PC-3 (cell line): ENCODE measurements around the gene MIPOL1. TPM values are rescaled to one million over a fixed set of nuclear protein-coding genes. Genes with fewer than 3 reads are reported as not detected.

Experiments used
- ATAC-seq: fragments of 200-7000 bp; cut with Tn5 transposase; 2 replicates; pipeline ENCODE4 v1.9.1; 2020; ENCODE audit warnings: mild to moderate bottlenecking, moderate library complexity
- BruUV-seq: library from RNA; stranded (reverse); fragments of 400-500 nt; replicated peaks from 2 replicates; lab custom pipeline; 2021; lab: Mats Ljungman, UMichigan
- CTCF ChIA-PET: fragments of 300-600 bp; sonication (Branson Sonifier 250); formaldehyde crosslinking; loops from one replicate; lab custom pipeline; 2022; ENCODE audit warnings: antibody characterized with exemption; lab: Charles Lee
- POLR2A ChIA-PET: fragments of 300-600 bp; sonication (Branson Sonifier 250); formaldehyde crosslinking; loops from one replicate; lab custom pipeline; 2022; ENCODE audit warnings: antibody characterized with exemption; ENCODE audit not compliant: unreplicated experiment; lab: Charles Lee
- DNase-seq: peaks from one replicate; pipeline ENCODE4 v3.0.0-alpha.2; 2015
- H2AFZ ChIP-seq: fragments of 300-600 bp; sonication (generic); 2 replicates; pipeline ENCODE4 v1.6.0; 2016; ENCODE audit warnings: antibody characterized with exemption, low read length
- H3F3A ChIP-seq: fragments of 300-600 bp; sonication (generic); one replicate; pipeline ENCODE4 v1.6.0; 2017; ENCODE audit warnings: antibody characterized with exemption, low read length, control low read depth, mild to moderate bottlenecking; ENCODE audit not compliant: unreplicated experiment
- H3K27ac ChIP-seq: fragments of 300-600 bp; sonication (generic); 2 replicates; pipeline ENCODE4 v1.5.1; 2016; ENCODE audit warnings: mild to moderate bottlenecking, low read length
- H3K27me3 ChIP-seq: fragments of 300-600 bp; sonication (generic); 2 replicates; pipeline ENCODE4 v1.6.1; 2016; ENCODE audit warnings: low read length, mixed read lengths
- H3K36me3 ChIP-seq: fragments of 300-600 bp; sonication (generic); 2 replicates; pipeline ENCODE4 v1.6.1; 2016; ENCODE audit warnings: low read depth, mixed run types, low read length, mixed read lengths
- H3K4me1 ChIP-seq: fragments of 300-600 bp; sonication (generic); 2 replicates; pipeline ENCODE4 v1.5.1; 2016; ENCODE audit warnings: low read length; ENCODE audit not compliant: insufficient read depth
- H3K4me2 ChIP-seq: fragments of 300-600 bp; sonication (generic); 2 replicates; pipeline ENCODE4 v1.6.0; 2016; ENCODE audit warnings: low read length
- H3K4me3 ChIP-seq: fragments of 300-600 bp; sonication (generic); 2 replicates; pipeline ENCODE4 v1.5.1; 2016; ENCODE audit warnings: mild to moderate bottlenecking, low read length, mixed read lengths
- H3K79me2 ChIP-seq: fragments of 300-600 bp; sonication (generic); 2 replicates; pipeline ENCODE4 v1.6.1; 2017; ENCODE audit warnings: low read length, mixed read lengths
- H3K9ac ChIP-seq: fragments of 300-600 bp; sonication (generic); 2 replicates; pipeline ENCODE4 v1.6.0; 2016; ENCODE audit warnings: mild to moderate bottlenecking, low read length
- H3K9me2 ChIP-seq: fragments of 300-600 bp; sonication (generic); replicated peaks from 2 replicates; pipeline ENCODE4 v1.6.1; 2016; ENCODE audit warnings: mixed run types, low read length, mixed read lengths
- H3K9me3 ChIP-seq: fragments of 300-600 bp; sonication (generic); 2 replicates; pipeline ENCODE4 v1.6.1; 2016; ENCODE audit warnings: low read length, mixed read lengths
- H4K20me1 ChIP-seq: fragments of 300-600 bp; sonication (generic); 2 replicates; pipeline ENCODE4 v1.6.1; 2016; ENCODE audit warnings: low read length, mixed read lengths
- CTCF ChIP-seq: fragments of 300-600 bp; sonication (generic); conservative IDR thresholded peaks from 2 replicates; pipeline ENCODE4 v1.5.1; 2017; ENCODE audit warnings: antibody characterized with exemption, low read depth, mild to moderate bottlenecking, low read length
- EZH2 ChIP-seq: fragments of 300-600 bp; sonication (generic); IDR thresholded peaks from one replicate; pipeline ENCODE4 v1.6.1; 2017; ENCODE audit warnings: antibody characterized with exemption, mild to moderate bottlenecking, low read length; ENCODE audit not compliant: unreplicated experiment
- EZH2phosphoT487 ChIP-seq: fragments of 300-600 bp; sonication (generic); IDR thresholded peaks from 2 replicates; pipeline ENCODE4 v1.6.1; 2018; ENCODE audit warnings: mild to moderate bottlenecking, antibody characterized with exemption, low read length, borderline replicate concordance
- intact Hi-C: fragments of 100-400 bp; cut with micrococcal nuclease; formaldehyde crosslinking; loops from 2 replicates; pipeline ENCODE4 v1.9.0; 2023
- total RNA-seq: library from RNA; depleted of rRNA; stranded (reverse); fragments of >200 nt; gene quantifications from 2 replicates; pipeline ENCODE4 v1.2.3, GENCODE V29; 2014

Gene MIPOL1
- total RNA-seq, 1 experiment from 2014 or later: 22.5 TPM

GRCh38 chr14:37565550-37565949 lies 367.8 kb downstream of the MIPOL1 start:
- Histone ChIP-seq H3K27me3 (no peaks in the 10 kb centered on the region), H3K36me3 (no peaks in the 10 kb centered on the region), H3K4me2 (peak overlapping the region; percentile 75), H3K4me3 (peak overlapping the region; percentile 60), H3K79me2 (peaks cover 56% of the 10 kb centered on the region), H2AFZ (no peak overlapping the region), H3F3A (no peaks in the 10 kb centered on the region), H3K9ac (peak overlapping the region; percentile 73), H3K9me2 (no peaks in the 10 kb centered on the region), H3K4me1 (peaks cover 59% of the 10 kb centered on the region), H4K20me1 (no peaks in the 10 kb centered on the region), H3K27ac (peak overlapping the region; percentile 91), H3K9me3 (no peaks in the 10 kb centered on the region)
- ChIA-PET POLR2A (no interaction called here), CTCF (no interaction called here)
- TF ChIP-seq CTCF (peak; percentile 95), EZH2 (no peak)
- no TSS peak for BruUV-seq
- intact Hi-C loops: loop anchor here (1.0 to 5.0 kb wide), 4 partner anchors 143 to 319 kb away; no protein-coding TSS in a partner anchor
- peak; percentile 59 for DNase-seq
- peak; percentile 6; the same call in 1 of the 2 replicates for ATAC-seq

GRCh38 chr14:37566811-37567371 lies 369.2 kb downstream of the MIPOL1 start:
- no peak for TF ChIP-seq CTCF
- TF ChIP-seq EZH2phosphoT487: no peak
- no peak for TF ChIP-seq EZH2
- peak; percentile 98 for DNase-seq
- Histone ChIP-seq H3K9me3 (no peaks in the 10 kb centered on the region), H2AFZ (no peak overlapping the region), H3K4me2 (peak overlapping the region; percentile 75), H3K79me2 (peaks cover 52% of the 10 kb centered on the region), H3K9ac (peak overlapping the region; percentile 73), H3K4me1 (peaks cover 58% of the 10 kb centered on the region), H4K20me1 (no peaks in the 10 kb centered on the region), H3F3A (no peaks in the 10 kb centered on the region), H3K36me3 (no peaks in the 10 kb centered on the region), H3K27ac (peak overlapping the region; percentile 91), H3K27me3 (no peaks in the 10 kb centered on the region), H3K9me2 (no peaks in the 10 kb centered on the region), H3K4me3 (peak overlapping the region; percentile 60)
- peak; percentile 86 for ATAC-seq
- intact Hi-C loops: loop anchor here (1.0 to 5.0 kb wide), 8 partner anchors 13 to 240 kb away; no protein-coding TSS in a partner anchor
- BruUV-seq: no TSS peak
- POLR2A ChIA-PET: interaction anchor here (0.5 kb wide), 1 partner anchor 233 kb away, joined by 4 read pairs; no protein-coding TSS in a partner anchor
- CTCF ChIA-PET: interaction anchor here (0.6 to 0.9 kb wide), 3 partner anchors 13 to 314 kb away, joined by 3 read pairs; no protein-coding TSS in a partner anchor

- no peak overlapping the region for H3K9ac ChIP-seq
- TF ChIP-seq CTCF (no peak), EZH2 (no peak), EZH2phosphoT487 (no peak)
- no peaks in the 10 kb centered on the region for H3K9me2 ChIP-seq
- H3K9me3 ChIP-seq: no peaks in the 10 kb centered on the region
- no peaks in the 10 kb centered on the region for H4K20me1 ChIP-seq
- intact Hi-C loops: loop anchor here (5.0 kb wide), 3 partner anchors 147 to 242 kb away; no protein-coding TSS in a partner anchor
- DNase-seq (no peak), ATAC-seq (no peak)
- ChIA-PET CTCF (interaction anchor here (0.6 kb wide), 2 partner anchors 19 to 317 kb away, joined by 4 read pairs; no protein-coding TSS in a partner anchor), POLR2A (no interaction called here)
- no peak overlapping the region for H3K27ac ChIP-seq
- BruUV-seq: no TSS peak
- no peak overlapping the region for H2AFZ ChIP-seq
- H3K79me2 ChIP-seq: peaks cover 23% of the 10 kb centered on the region
- H3K4me3 ChIP-seq: no peak overlapping the region
- H3K4me1 ChIP-seq: peaks cover 36% of the 10 kb centered on the region
- no peak overlapping the region for H3K4me2 ChIP-seq
- no peaks in the 10 kb centered on the region for H3K27me3 ChIP-seq
- no peaks in the 10 kb centered on the region for H3K36me3 ChIP-seq
- H3F3A ChIP-seq: no peaks in the 10 kb centered on the region
Observed at GRCh38 chr14:37569729-37570128, 372.0 kb downstream of the MIPOL1 start.
